H1 (cell line): ENCODE results near the gene ZWILCH. TPM values are rescaled to one million over a fixed set of nuclear protein-coding genes. Genes with fewer than 3 reads are reported as not detected.

ENCODE experiments used
- ASH2L ChIP-seq: fragments of 200-600, 300-600 bp; sonication (generic); IDR thresholded peaks from one replicate; pipeline ENCODE4 v1.7.1; 2017; ENCODE audit warnings: low read length
- BACH1 ChIP-seq: IDR thresholded peaks from 2 replicates; pipeline ENCODE4 v1.6.1; 2012; ENCODE audit warnings: low read length, improper control_type of control experiment
- BCL11A ChIP-seq, 2 experiments: IDR thresholded peaks; one replicate each; pipeline ENCODE4 v1.6.1; 2011; ENCODE audit warnings: low read depth in 2 of 2, low read length in 2 of 2, mild to moderate bottlenecking in 2 of 2
- CBX8 ChIP-seq: fragments of 300-800, 300-1000 bp; sonication (generic); IDR thresholded peaks from 2 replicates; pipeline ENCODE4 v1.7.1; 2016; ENCODE audit warnings: low read depth, low read length, borderline replicate concordance
- CREB1 ChIP-seq: IDR thresholded peaks from 2 replicates; pipeline ENCODE4 v1.6.1; 2012; ENCODE audit warnings: inconsistent platforms
- FOSL1 ChIP-seq: IDR thresholded peaks from 2 replicates; pipeline ENCODE4 v1.6.1; 2011; ENCODE audit warnings: mild to moderate bottlenecking, low read depth, low read length, moderate library complexity; ENCODE audit not compliant: insufficient read depth
- MAFK ChIP-seq: IDR thresholded peaks from 2 replicates; pipeline ENCODE4 v1.6.1; 2012; ENCODE audit warnings: low read depth, mild to moderate bottlenecking, improper control_type of control experiment, low read length
- NRF1 ChIP-seq: IDR thresholded peaks from 2 replicates; pipeline ENCODE4 v1.6.1; 2011; ENCODE audit warnings: mild to moderate bottlenecking, low read depth, low read length, improper control_type of control experiment
- PHF8 ChIP-seq: fragments of 200-600 bp; sonication (generic); conservative IDR thresholded peaks from 2 replicates; pipeline ENCODE4 v1.7.1; 2012; ENCODE audit warnings: low read depth, mild to moderate bottlenecking, inconsistent platforms, low read length, moderate library complexity
- POLR2A ChIP-seq, 2 experiments: IDR thresholded peaks; 1 replicate in 1 of 2; 2 replicates in 1 of 2; pipeline ENCODE4 v1.6.1; 2011; ENCODE audit warnings: low read depth in 2 of 2, low read length in 2 of 2, mild to moderate bottlenecking in 2 of 2; ENCODE audit errors: control extremely low read depth in 1 of 2
- RNF2 ChIP-seq: fragments of 200-900, 300-1000 bp; sonication (generic); IDR thresholded peaks from 2 replicates; pipeline ENCODE4 v1.7.1; 2016; ENCODE audit warnings: borderline replicate concordance, low read depth, mild to moderate bottlenecking, antibody characterized with exemption, low read length; ENCODE audit not compliant: poor library complexity, severe bottlenecking; ENCODE audit errors: missing control alignments
- SIX5 ChIP-seq: IDR thresholded peaks from 2 replicates; pipeline ENCODE4 v1.6.1; 2011; ENCODE audit warnings: mild to moderate bottlenecking, low read depth, low read length
- SP4 ChIP-seq: IDR thresholded peaks from 2 replicates; pipeline ENCODE4 v1.6.1; 2012; ENCODE audit warnings: low read length, inconsistent platforms
- SRF ChIP-seq: IDR thresholded peaks from 2 replicates; pipeline ENCODE4 v1.6.1; 2011; ENCODE audit warnings: mild to moderate bottlenecking, low read depth, low read length, moderate library complexity
- SUZ12 ChIP-seq: fragments of 200-600 bp; sonication (generic); IDR thresholded peaks from 2 replicates; pipeline ENCODE4 v1.6.1; 2012; ENCODE audit warnings: mild to moderate bottlenecking, inconsistent platforms, low read length, moderate library complexity, mixed read lengths
- TAF1 ChIP-seq: IDR thresholded peaks from 2 replicates; pipeline ENCODE4 v1.6.1; 2011; ENCODE audit warnings: mild to moderate bottlenecking, low read depth, low read length
- TAF7 ChIP-seq: optimal IDR thresholded peaks from 2 replicates; pipeline ENCODE3; 2011; ENCODE audit warnings: low read depth, mild to moderate bottlenecking, inconsistent platforms, low read length, moderate library complexity, borderline replicate concordance
- TCF12 ChIP-seq: IDR thresholded peaks from 2 replicates; pipeline ENCODE4 v1.6.1; 2011; ENCODE audit warnings: low read depth, mild to moderate bottlenecking, low read length
- ZNF274 ChIP-seq: IDR thresholded peaks from 2 replicates; pipeline ENCODE4 v1.7.0; 2012; ENCODE audit warnings: low read length, borderline replicate concordance; ENCODE audit errors: extremely low read depth
- polyA plus RNA-seq, 7 experiments: library from polyadenylated mRNA; depleted of rRNA in 3 of 7; stranded (reverse) in 5 of 7; unstranded in 2 of 7; fragments of >200 nt in 5 of 7; fragments of 200-250 nt in 2 of 7; gene quantifications; 1 replicate in 5 of 7; 2 replicates in 1 of 7; 4 replicates in 1 of 7; pipeline versions ENCODE4 v1.2.1 to v1.2.3, GENCODE V29; 2011 to 2013; ENCODE audit warnings: missing spikeins in 2 of 7, mixed read lengths in 2 of 7
- total RNA-seq: library from RNA; stranded (reverse); fragmentation: NEBNext Ultra II Directional; extraction: Animal tissue kit (Norgen Biotek cat#: 25700); gene quantifications from 2 replicates; pipeline ENCODE4 v1.2.1, GENCODE V29; 2021
- TF ChIP-seq, protein P1 (sequence below): IDR thresholded peaks from 2 replicates; pipeline ENCODE4 v1.6.1; 2012; ENCODE audit warnings: low read length, inconsistent platforms
- TF ChIP-seq, protein P2 (sequence below): IDR thresholded peaks from 2 replicates; pipeline ENCODE4 v1.6.1; 2012; ENCODE audit warnings: inconsistent platforms
- TF ChIP-seq, protein P3 (sequence below): IDR thresholded peaks from 2 replicates; pipeline ENCODE4 v1.6.1; 2011; ENCODE audit warnings: low read length, improper control_type of control experiment

ZWILCH gene
- total and polyA plus RNA-seq, 2 of the 8 experiments (the other 6 are each of a cell fraction or from before 2014, with no cell fraction given) = 18.1 to 61.5 TPM

DNA sequence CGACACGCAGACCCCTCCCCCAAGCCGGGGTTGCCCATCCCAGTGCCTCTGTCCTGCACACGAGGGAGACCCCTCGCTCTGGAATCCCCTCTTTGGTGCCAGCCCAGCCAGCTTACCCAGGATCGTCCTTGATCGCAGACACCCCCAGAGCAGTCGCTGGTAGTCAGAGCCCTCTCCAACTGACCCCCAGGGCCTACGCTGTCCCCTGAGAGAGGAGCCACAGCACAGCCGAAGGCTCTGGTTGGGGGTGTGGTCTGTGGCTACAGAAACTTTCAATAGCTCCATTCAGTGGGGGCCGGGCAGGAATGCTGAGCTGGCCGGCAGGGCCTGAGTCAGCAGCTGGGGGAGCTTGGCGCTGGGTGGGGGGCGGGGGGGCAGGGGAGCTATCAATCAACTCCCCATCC is 60.6 kb downstream of the ZWILCH start, which contains the start of gene LCTL (continued):
- TF ChIP-seq POLR2A (IDR thresholded peaks at IDR 0.05; ENCODE audit: control extremely low read depth in 1 of 2, low read depth in 2 of 2, low read length in 2 of 2) (peak in 1 of 2 experiments; percentile 58; a peak in 1 of 3 replicates), TAF7 (no peak), CBX8 (no peak), BACH1 (peak; percentile 82), ZNF274 (no peak), FOSL1 (no peak), NRF1 (no peak), TCF12 (no peak), PHF8 (peak; percentile 38; the same call in 1 of the 2 replicates), SUZ12 (no peak), BCL11A (IDR thresholded peaks at IDR 0.05; ENCODE audit: low read depth in 2 of 2, low read length in 2 of 2) (no peak), SRF (no peak), MAFK (peak; percentile 24; the same call in 1 of the 2 replicates), TAF1 (no peak), RNF2 (no peak), SP4 (no peak), SIX5 (no peak), CREB1 (no peak), ASH2L (peak; percentile 63)
- TF ChIP-seq, protein P1, sequence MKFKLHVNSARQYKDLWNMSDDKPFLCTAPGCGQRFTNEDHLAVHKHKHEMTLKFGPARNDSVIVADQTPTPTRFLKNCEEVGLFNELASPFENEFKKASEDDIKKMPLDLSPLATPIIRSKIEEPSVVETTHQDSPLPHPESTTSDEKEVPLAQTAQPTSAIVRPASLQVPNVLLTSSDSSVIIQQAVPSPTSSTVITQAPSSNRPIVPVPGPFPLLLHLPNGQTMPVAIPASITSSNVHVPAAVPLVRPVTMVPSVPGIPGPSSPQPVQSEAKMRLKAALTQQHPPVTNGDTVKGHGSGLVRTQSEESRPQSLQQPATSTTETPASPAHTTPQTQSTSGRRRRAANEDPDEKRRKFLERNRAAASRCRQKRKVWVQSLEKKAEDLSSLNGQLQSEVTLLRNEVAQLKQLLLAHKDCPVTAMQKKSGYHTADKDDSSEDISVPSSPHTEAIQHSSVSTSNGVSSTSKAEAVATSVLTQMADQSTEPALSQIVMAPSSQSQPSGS = no peak
- TF ChIP-seq, protein P2, sequence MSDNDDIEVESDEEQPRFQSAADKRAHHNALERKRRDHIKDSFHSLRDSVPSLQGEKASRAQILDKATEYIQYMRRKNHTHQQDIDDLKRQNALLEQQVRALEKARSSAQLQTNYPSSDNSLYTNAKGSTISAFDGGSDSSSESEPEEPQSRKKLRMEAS = 0 out of 2 replicates have a peak, but pooled peaks have one; percentile 8
- TF ChIP-seq, protein P3, sequence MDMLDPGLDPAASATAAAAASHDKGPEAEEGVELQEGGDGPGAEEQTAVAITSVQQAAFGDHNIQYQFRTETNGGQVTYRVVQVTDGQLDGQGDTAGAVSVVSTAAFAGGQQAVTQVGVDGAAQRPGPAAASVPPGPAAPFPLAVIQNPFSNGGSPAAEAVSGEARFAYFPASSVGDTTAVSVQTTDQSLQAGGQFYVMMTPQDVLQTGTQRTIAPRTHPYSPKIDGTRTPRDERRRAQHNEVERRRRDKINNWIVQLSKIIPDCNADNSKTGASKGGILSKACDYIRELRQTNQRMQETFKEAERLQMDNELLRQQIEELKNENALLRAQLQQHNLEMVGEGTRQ = no peak
